GM19193 (cell line): ENCODE results near the gene CCDC106.
A peak's percentile ranks its signal among the peaks of the same experiment; 100 is the strongest.

Source experiments
- POLR2A ChIP-seq: IDR thresholded peaks from 4 replicates; pipeline ENCODE4 v1.6.1; 2011; ENCODE audit not compliant: insufficient read depth, insufficient read length; ENCODE audit errors: extremely low read depth

The CCDC106 gene

DNA sequence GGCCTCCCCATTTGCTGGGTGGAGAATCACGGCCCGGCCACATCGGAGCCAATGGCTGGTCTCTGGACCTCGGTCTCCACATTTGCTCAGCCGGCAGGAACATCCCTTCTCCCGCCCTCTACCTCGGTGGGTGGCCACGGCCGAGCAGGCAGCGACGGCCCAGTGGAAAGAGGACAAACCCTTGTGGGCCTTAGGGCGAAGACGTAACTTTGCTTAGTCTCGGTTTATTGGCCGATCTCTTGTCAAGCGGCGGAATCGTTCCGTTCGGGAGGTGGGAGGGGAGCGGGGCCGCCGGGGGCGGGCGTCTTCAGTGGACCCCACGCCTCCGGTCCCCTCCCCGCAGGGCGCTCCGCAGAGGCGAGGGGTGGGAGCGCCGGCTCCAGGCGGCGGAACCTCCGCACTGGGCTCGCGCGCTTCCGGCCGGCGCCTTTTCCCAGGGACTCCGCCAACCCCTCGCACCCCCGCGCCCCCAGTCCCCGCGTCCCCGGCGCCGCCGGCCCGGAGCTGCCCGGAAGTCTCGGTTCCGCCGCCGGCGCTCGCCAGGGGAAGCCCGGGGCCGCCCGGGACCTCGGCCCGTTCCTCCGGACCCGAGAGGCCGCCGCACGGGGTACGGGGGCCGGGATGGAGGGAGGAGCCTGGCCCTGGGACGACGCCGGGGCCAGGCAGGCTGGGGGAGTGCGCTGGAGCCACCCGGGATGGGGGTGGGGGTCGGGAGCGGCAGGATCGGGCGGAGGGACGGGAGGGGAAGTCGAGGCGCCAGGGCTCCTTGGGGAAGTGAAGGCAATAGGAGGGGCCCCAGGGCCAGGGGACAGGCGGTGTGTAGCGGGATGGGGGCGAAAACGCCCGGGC lies 7.2 kb upstream of the CCDC106 start, which contains the start of gene ZNF580:
Gene ZNF580, plus strand, starts transcription at position 426 of the 849 bp plus-strand sequence. CDS start 1,507 bp downstream, outside the sequence.
- peak; percentile 33 for TF ChIP-seq POLR2A

GRCh38 chr19:55641426-55642152 lies 6.4 kb upstream of the CCDC106 start:
- peak; percentile 2 for TF ChIP-seq POLR2A

GRCh38 chr19:55642153-55643002 lies 5.6 kb upstream of the CCDC106 start:
- TF ChIP-seq POLR2A: no peak

- peak; percentile 67 for TF ChIP-seq POLR2A
Observed at GRCh38 chr19:55643003-55643886, 4.8 kb upstream of the CCDC106 start, which contains the start of gene ZNF581. Gene ZNF581, plus strand, starts transcription at chr19:55643649. Its CDS starts 923 bp downstream, at chr19:55644572.

GRCh38 chr19:55643887-55644176 lies 4.2 kb upstream of the CCDC106 start:
- no peak for TF ChIP-seq POLR2A

- TF ChIP-seq POLR2A: no peak
Observed at GRCh38 chr19:55644191-55644833, 3.7 kb upstream of the CCDC106 start.

- peak; percentile 8 for TF ChIP-seq POLR2A
Observed at GRCh38 chr19:55644842-55645511, 3.0 kb upstream of the CCDC106 start.

- TF ChIP-seq POLR2A: no peak
Observed at GRCh38 chr19:55645512-55645881, 2.5 kb upstream of the CCDC106 start.

GRCh38 chr19:55646889-55647731 lies 902 bp upstream of the CCDC106 start:
- no peak for TF ChIP-seq POLR2A

DNA sequence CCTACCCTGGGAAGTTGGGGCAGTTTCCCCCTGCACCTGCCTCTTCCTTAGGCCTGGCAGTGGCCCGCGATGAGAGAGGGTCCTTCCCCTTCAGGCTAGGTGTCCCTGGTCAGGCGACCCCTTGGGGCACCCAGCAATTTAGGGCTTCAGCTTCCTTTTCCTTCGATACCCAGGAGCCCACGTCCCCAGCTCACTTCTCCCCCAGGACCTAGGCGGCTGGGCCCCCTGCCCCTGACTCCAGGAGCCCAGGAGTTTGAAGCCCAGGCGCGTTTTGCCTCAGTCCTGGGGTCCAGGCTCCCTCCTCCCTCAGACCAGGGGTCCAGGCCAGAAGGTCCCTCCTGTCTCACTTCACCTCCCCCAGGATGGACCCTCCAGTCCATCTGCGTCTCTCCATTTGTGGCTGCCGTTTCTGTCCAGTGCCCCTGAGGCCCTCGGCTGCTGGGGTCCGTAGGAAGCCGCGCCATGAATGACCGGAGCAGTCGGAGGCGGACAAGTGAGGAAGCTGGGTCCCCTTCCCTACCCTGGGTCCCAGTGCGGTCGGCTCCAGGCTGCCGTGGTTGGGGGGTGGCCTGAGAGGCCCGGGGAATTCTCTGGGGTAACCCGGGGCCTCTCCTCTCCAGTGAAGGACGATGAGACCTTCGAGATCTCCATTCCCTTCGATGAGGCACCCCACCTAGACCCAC lies 714 bp downstream of the CCDC106 start:
- TF ChIP-seq POLR2A: peak; percentile 22

DNA sequence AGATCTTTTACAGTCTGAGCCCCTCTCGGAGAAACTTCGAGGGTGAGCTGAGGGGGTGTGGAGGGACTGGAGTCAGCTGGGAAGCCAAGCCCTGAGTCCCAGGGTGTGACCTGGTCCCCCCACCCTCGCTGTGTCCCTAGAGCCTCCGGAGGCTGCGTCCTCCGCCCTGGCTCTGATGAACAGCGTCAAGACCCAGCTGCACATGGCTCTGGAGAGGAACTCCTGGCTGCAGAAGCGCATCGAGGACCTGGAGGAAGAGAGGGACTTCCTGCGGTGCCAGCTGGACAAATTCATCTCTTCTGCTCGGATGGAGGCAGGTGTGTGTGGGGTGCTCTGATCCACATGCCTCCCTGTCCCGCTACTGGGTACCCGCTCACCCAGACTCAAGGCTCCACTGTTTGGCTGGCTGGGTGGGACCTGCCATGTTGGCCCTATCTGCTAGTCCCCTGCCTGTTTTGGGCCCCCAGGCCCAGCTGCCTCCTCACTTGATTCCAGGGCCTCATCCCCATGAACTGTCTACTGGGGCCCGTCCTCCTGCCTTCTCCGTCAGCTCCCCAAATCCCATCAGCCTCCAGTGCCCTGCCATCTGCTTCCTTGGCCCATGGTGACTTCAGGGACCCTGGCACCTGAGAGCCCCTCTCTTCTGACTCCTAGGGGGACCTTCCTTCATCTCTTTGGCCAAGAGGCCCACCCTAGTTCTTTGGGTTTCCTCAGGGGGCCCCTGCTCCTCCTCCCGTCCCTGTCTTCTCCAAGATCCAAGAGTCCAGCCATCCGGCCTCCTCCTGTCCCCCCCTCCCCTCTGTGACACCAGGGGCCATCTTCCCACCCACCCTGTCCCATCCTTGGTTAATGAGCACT lies 1.5 kb downstream of the CCDC106 start:
- TF ChIP-seq POLR2A: peak; percentile 8

GRCh38 chr19:55650126-55650557 lies 2.1 kb downstream of the CCDC106 start:
- no peak for TF ChIP-seq POLR2A
